ENCODE results near the gene RPL38. TPM values are rescaled to one million over a fixed set of nuclear protein-coding genes. Genes with fewer than 3 reads are reported as not detected.
A peak's percentile ranks its signal among the peaks of the same experiment; 100 is the strongest.

The RPL38 gene
- total RNA-seq, 1 donor from 2014 or later = 919 TPM

DNA sequence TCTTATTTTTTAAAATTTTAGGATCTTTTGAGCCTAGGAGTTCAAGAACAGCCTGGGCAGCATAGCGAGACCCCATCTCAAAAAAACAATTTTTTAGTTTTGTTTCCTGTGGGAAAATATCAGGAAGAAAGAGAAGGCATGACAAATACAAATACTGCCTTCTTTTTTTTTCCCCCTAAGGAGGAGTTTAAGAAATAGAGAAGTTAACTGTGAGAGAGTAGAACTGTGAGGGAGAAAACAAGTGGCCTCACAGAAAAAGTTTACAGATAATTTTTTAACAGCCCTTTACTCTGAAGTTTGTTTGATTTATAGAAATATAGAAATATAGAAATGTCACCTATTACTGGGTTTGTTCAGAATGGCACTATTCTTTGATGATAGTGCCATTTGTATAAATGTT is 31.0 kb downstream of the RPL38 start:
- DNase-seq (ENCODE audit: low read depth) (no peak), FAIRE-seq (no peak)
- no peak overlapping the region for H3K27ac Mint-ChIP-seq (ENCODE audit: unreplicated experiment)
- peaks cover 6% of the 10 kb centered on the region for H3K27me3 ChIP-seq (ENCODE audit: insufficient read depth, low read length)
- H4K20me1 ChIP-seq (ENCODE audit: insufficient read depth, low read length) = no peaks in the 10 kb centered on the region
- H3K27ac ChIP-seq (ENCODE audit: low read depth, low read length) = no peak overlapping the region
- H3K27me3 Mint-ChIP-seq (ENCODE audit: low read depth, unreplicated experiment) = peaks cover 19% of the 10 kb centered on the region
- no peaks in the 10 kb centered on the region for H3K79me2 ChIP-seq (ENCODE audit: insufficient read depth, low read length)
- no peak overlapping the region for H2AFZ ChIP-seq (ENCODE audit: low read depth, low read length)
- no peaks in the 10 kb centered on the region for H3K36me3 ChIP-seq (ENCODE audit: insufficient read depth, low read length)
- no peaks in the 10 kb centered on the region for H3K4me1 Mint-ChIP-seq (ENCODE audit: low read depth, unreplicated experiment)
- H3K36me3 Mint-ChIP-seq (ENCODE audit: low read depth, unreplicated experiment) = peaks cover 4% of the 10 kb centered on the region
- H3K4me2 ChIP-seq (ENCODE audit: low read length) = no peak overlapping the region
- H3K9ac ChIP-seq (ENCODE audit: low read length) = no peak overlapping the region
- no peaks in the 10 kb centered on the region for H3K4me1 ChIP-seq (ENCODE audit: insufficient read depth, low read length)
- H3K4me3 Mint-ChIP-seq (ENCODE audit: unreplicated experiment) = no peak overlapping the region
- no peak overlapping the region for H3K4me3 ChIP-seq (ENCODE audit: insufficient read depth, low read depth, low read length)
- TF ChIP-seq CTCF (IDR thresholded peaks at IDR 0.05; ENCODE audit: insufficient read depth, low read depth, low read length) (no peak), EZH2 (IDR thresholded peaks at IDR 0.05; ENCODE audit: insufficient read depth, low read length) (no peak)
- H3K9me3 Mint-ChIP-seq (ENCODE audit: unreplicated experiment) = no peaks in the 10 kb centered on the region
- no peaks in the 10 kb centered on the region for H3K9me3 ChIP-seq (ENCODE audit: insufficient read depth, low read depth, low read length)

GRCh38 chr17:74235040-74235581 is 31.6 kb downstream of the RPL38 start:
- DNase-seq (ENCODE audit: low read depth) = no peak
- Mint-ChIP-seq H3K27ac (ENCODE audit: unreplicated experiment) (no peak overlapping the region), H3K4me3 (ENCODE audit: unreplicated experiment) (no peak overlapping the region), H3K4me1 (ENCODE audit: low read depth, unreplicated experiment) (no peaks in the 10 kb centered on the region), H3K9me3 (ENCODE audit: unreplicated experiment) (no peaks in the 10 kb centered on the region), H3K36me3 (ENCODE audit: low read depth, unreplicated experiment) (peaks cover 6% of the 10 kb centered on the region), H3K27me3 (ENCODE audit: low read depth, unreplicated experiment) (peaks cover 19% of the 10 kb centered on the region)
- Histone ChIP-seq H2AFZ (ENCODE audit: low read depth, low read length) (peak overlapping the region; percentile 58), H3K9me3 (ENCODE audit: insufficient read depth, low read depth, low read length) (no peaks in the 10 kb centered on the region), H3K4me3 (ENCODE audit: insufficient read depth, low read depth, low read length) (no peak overlapping the region), H3K4me2 (ENCODE audit: low read length) (peak overlapping the region; percentile 37), H4K20me1 (ENCODE audit: insufficient read depth, low read length) (no peaks in the 10 kb centered on the region), H3K9ac (ENCODE audit: low read length) (no peak overlapping the region), H3K4me1 (ENCODE audit: insufficient read depth, low read length) (no peaks in the 10 kb centered on the region), H3K79me2 (ENCODE audit: insufficient read depth, low read length) (no peaks in the 10 kb centered on the region), H3K36me3 (ENCODE audit: insufficient read depth, low read length) (no peaks in the 10 kb centered on the region), H3K27me3 (ENCODE audit: insufficient read depth, low read length) (peaks cover 6% of the 10 kb centered on the region), H3K27ac (ENCODE audit: low read depth, low read length) (no peak overlapping the region)
- TF ChIP-seq CTCF (IDR thresholded peaks at IDR 0.05; ENCODE audit: insufficient read depth, low read depth, low read length) (no peak), EZH2 (IDR thresholded peaks at IDR 0.05; ENCODE audit: insufficient read depth, low read length) (no peak)
- FAIRE-seq = no peak

GRCh38 chr17:74235911-74236371 is 32.5 kb downstream of the RPL38 start:
- DNase-seq (ENCODE audit: low read depth) (no peak), FAIRE-seq (no peak)
- Histone ChIP-seq H3K79me2 (ENCODE audit: insufficient read depth, low read length) (no peaks in the 10 kb centered on the region), H3K9ac (ENCODE audit: low read length) (no peak overlapping the region), H4K20me1 (ENCODE audit: insufficient read depth, low read length) (no peaks in the 10 kb centered on the region), H3K36me3 (ENCODE audit: insufficient read depth, low read length) (no peaks in the 10 kb centered on the region), H3K27me3 (ENCODE audit: insufficient read depth, low read length) (peaks cover 6% of the 10 kb centered on the region), H3K27ac (ENCODE audit: low read depth, low read length) (no peak overlapping the region), H2AFZ (ENCODE audit: low read depth, low read length) (no peak overlapping the region), H3K9me3 (ENCODE audit: insufficient read depth, low read depth, low read length) (no peaks in the 10 kb centered on the region), H3K4me3 (ENCODE audit: insufficient read depth, low read depth, low read length) (no peak overlapping the region), H3K4me1 (ENCODE audit: insufficient read depth, low read length) (no peaks in the 10 kb centered on the region), H3K4me2 (ENCODE audit: low read length) (no peak overlapping the region)
- peaks cover 2% of the 10 kb centered on the region for H3K4me1 Mint-ChIP-seq (ENCODE audit: low read depth, unreplicated experiment)
- peaks cover 22% of the 10 kb centered on the region for H3K27me3 Mint-ChIP-seq (ENCODE audit: low read depth, unreplicated experiment)
- H3K36me3 Mint-ChIP-seq (ENCODE audit: low read depth, unreplicated experiment) = peaks cover 6% of the 10 kb centered on the region
- no peak overlapping the region for H3K4me3 Mint-ChIP-seq (ENCODE audit: unreplicated experiment)
- H3K9me3 Mint-ChIP-seq (ENCODE audit: unreplicated experiment) = no peaks in the 10 kb centered on the region
- no peak overlapping the region for H3K27ac Mint-ChIP-seq (ENCODE audit: unreplicated experiment)
- TF ChIP-seq CTCF (IDR thresholded peaks at IDR 0.05; ENCODE audit: insufficient read depth, low read depth, low read length) = no peak
- no peak for TF ChIP-seq EZH2 (IDR thresholded peaks at IDR 0.05; ENCODE audit: insufficient read depth, low read length)
